ENCODE data around the gene NKAIN2.
A peak's percentile ranks its signal among the peaks of the same experiment; 100 is the strongest.

NKAIN2 gene

DNA sequence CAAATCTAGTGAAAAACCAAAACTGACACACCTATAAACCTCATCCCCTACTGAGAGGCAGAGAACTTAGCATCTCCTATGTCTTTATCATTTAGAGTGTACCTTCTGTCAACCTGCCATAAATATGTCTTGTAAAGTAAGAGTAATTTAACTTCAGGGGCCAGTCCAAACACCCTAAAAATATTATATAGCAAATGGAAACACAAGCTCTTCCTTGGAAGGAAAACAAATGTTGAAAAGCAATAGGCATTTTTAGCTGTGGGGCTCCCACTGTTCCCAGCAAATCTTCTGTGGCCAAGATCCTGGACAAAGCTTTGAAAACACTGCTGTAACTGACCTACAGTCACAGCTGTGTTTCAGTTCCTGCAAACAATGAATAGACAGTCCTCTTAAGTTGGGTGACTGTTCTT lies 1018.5 kb downstream of the NKAIN2 start (continued):
- TF ChIP-seq, protein P1, sequence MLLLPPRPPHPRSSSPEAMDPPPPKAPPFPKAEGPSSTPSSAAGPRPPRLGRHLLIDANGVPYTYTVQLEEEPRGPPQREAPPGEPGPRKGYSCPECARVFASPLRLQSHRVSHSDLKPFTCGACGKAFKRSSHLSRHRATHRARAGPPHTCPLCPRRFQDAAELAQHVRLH (tag by site-specific recombination; IDR thresholded peaks at IDR 0.05): peak; percentile 94
- TF ChIP-seq, protein P2, sequence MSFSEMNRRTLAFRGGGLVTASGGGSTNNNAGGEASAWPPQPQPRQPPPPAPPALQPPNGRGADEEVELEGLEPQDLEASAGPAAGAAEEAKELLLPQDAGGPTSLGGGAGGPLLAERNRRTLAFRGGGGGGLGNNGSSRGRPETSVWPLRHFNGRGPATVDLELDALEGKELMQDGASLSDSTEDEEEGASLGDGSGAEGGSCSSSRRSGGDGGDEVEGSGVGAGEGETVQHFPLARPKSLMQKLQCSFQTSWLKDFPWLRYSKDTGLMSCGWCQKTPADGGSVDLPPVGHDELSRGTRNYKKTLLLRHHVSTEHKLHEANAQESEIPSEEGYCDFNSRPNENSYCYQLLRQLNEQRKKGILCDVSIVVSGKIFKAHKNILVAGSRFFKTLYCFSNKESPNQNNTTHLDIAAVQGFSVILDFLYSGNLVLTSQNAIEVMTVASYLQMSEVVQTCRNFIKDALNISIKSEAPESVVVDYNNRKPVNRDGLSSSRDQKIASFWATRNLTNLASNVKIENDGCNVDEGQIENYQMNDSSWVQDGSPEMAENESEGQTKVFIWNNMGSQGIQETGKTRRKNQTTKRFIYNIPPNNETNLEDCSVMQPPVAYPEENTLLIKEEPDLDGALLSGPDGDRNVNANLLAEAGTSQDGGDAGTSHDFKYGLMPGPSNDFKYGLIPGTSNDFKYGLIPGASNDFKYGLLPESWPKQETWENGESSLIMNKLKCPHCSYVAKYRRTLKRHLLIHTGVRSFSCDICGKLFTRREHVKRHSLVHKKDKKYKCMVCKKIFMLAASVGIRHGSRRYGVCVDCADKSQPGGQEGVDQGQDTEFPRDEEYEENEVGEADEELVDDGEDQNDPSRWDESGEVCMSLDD (tag by site-specific recombination; IDR thresholded peaks at IDR 0.05): no peak
- TF ChIP-seq ZNF423 (tag by site-specific recombination; IDR thresholded peaks at IDR 0.05) (0 out of 2 replicates have a peak, but pooled peaks have one; percentile 51), ZNF354C (tag by site-specific recombination; IDR thresholded peaks at IDR 0.05; ENCODE audit: borderline replicate concordance, low read depth) (no peak), ZNF48 (tag by site-specific recombination; IDR thresholded peaks at IDR 0.05) (no peak), ZNF560 (tag by site-specific recombination; IDR thresholded peaks at IDR 0.05; ENCODE audit: borderline replicate concordance) (no peak)

DNA sequence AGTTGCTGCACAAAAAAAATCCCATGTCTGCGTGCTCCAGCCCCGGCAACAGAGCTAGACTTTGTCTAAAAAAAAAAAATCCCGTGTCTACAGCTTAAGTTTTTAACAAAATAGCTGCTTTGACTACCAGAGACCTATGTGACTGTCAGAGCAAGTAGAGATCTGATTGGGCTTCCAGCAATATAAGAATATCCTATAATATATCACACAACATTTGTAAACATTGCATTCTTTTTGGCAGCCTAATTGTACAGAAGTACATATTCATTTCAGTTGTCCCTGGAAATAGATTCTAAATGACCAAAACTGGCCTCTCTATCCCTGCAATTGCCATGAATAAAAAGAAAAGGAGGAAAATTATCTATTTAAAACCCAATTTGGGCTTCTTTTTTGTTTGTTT lies 1019.1 kb downstream of the NKAIN2 start:
- POLR2A ChIA-PET: no interaction called here

DNA sequence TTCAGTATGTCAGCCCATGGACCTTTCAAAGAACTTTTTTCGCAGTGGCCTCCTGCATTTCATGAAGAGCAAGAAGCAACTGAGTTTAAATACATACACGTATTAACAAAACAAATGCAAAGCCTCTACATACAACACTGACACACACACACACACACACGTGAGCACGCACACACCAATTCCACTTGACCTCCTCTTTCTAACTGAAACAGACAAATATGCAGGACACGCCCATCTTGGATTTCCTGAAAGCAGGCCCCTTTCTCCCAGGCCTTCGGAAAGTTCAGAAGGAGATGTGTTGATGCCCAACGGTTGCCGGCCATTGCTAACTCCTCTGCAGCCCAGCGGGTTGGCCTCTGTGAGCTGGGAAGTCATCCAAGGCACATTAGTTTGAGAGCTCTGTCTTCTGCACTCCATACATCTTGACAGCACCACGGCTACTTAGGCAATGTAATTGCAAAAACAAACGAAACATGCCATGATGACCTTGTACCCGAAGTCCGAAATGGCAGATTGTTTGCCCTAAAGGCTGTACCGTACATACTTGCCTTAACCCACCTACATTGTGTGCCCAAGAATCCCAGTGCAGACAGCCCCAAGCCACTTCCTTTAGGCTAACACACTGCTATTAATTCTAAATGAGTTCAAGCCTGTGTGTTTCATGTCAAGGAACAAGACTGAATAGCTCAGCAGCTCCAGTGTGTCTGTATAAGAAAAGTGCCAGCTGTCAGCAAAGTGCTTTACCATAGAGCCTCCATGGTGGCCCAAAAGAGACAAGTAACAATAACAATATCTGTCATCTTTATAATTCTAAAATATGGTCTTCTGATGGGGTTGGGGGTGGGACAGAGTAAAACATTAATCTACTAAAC lies 1019.8 kb downstream of the NKAIN2 start:
- CTCF ChIA-PET: interaction anchor here (0.5 to 0.6 kb wide), 2 partner anchors 29 to 371 kb away, joined by 3 to 4 read pairs; no protein-coding TSS in a partner anchor
- Histone ChIP-seq H3K4me1 (ENCODE audit: control insufficient read depth, insufficient read depth, low read length) (peaks cover 40% of the 10 kb centered on the region), H3K9me3 (ENCODE audit: control insufficient read depth, insufficient read depth, low read depth, low read length) (no peaks in the 10 kb centered on the region; the same call in 1 of the 2 replicates), H3K4me3 (ENCODE audit: low read depth, low read length) (no peak overlapping the region), H3K36me3 (ENCODE audit: control insufficient read depth in 2 of 2, insufficient read depth in 1 of 2, low read length in 2 of 2) (no peaks in the 10 kb centered on the region), H3K27ac (ENCODE audit: extremely low read depth, low read depth, low read length) (peak overlapping the region; percentile 62)
- POLR2A ChIA-PET: no interaction called here
- TF ChIP-seq ZNF747 (tag by site-specific recombination; IDR thresholded peaks at IDR 0.05): no peak
- no peak for TF ChIP-seq ZXDB (tag by site-specific recombination; IDR thresholded peaks at IDR 0.05)
- TF ChIP-seq ZNF624 (tag by site-specific recombination; IDR thresholded peaks at IDR 0.05): no peak
- no peak for TF ChIP-seq ZNF76 (tag by site-specific recombination; IDR thresholded peaks at IDR 0.05; ENCODE audit: borderline replicate concordance, low read depth)
- TF ChIP-seq YY2 (tag by site-specific recombination; IDR thresholded peaks at IDR 0.05): peak; percentile 72; the same call in 1 of the 2 replicates
- no peak for TF ChIP-seq RBAK (tag by site-specific recombination; IDR thresholded peaks at IDR 0.05)
- TF ChIP-seq, protein P3, sequence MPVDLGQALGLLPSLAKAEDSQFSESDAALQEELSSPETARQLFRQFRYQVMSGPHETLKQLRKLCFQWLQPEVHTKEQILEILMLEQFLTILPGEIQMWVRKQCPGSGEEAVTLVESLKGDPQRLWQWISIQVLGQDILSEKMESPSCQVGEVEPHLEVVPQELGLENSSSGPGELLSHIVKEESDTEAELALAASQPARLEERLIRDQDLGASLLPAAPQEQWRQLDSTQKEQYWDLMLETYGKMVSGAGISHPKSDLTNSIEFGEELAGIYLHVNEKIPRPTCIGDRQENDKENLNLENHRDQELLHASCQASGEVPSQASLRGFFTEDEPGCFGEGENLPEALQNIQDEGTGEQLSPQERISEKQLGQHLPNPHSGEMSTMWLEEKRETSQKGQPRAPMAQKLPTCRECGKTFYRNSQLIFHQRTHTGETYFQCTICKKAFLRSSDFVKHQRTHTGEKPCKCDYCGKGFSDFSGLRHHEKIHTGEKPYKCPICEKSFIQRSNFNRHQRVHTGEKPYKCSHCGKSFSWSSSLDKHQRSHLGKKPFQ (tag by site-specific recombination; IDR thresholded peaks at IDR 0.05): no peak; the same call in 1 of the 2 replicates
- TF ChIP-seq EGR2 (tag by site-specific recombination; IDR thresholded peaks at IDR 0.05; ENCODE audit: low read depth): no peak
- no peak for TF ChIP-seq ZBTB21 (tag by site-specific recombination; IDR thresholded peaks at IDR 0.05)
- TF ChIP-seq ZNF544 (tag by site-specific recombination; IDR thresholded peaks at IDR 0.05): no peak
- no peak for TF ChIP-seq ZNF169 (tag by site-specific recombination; IDR thresholded peaks at IDR 0.05)
- TF ChIP-seq BCL11B (tag by site-specific recombination; IDR thresholded peaks at IDR 0.05; ENCODE audit: low read depth): no peak
- TF ChIP-seq ZBTB8A (tag by site-specific recombination; IDR thresholded peaks at IDR 0.05): peak; percentile 53; the same call in 1 of the 2 replicates
- no peak for TF ChIP-seq ZNF529 (tag by site-specific recombination; IDR thresholded peaks at IDR 0.05; ENCODE audit: insufficient replicate concordance)
- TF ChIP-seq TRIM28 (IDR thresholded peaks at IDR 0.05; ENCODE audit: borderline replicate concordance, low read length): peak; percentile 96

More for the DNA sequence above, 1019.1 kb downstream of the NKAIN2 start:
- H3K27ac ChIP-seq (ENCODE audit: extremely low read depth, low read depth, low read length): peak overlapping the region; percentile 62
- TF ChIP-seq ZNF292 (tag by site-specific recombination; IDR thresholded peaks at IDR 0.05; ENCODE audit: borderline replicate concordance, low read depth): no peak
- TF ChIP-seq MYNN (tag by site-specific recombination; IDR thresholded peaks at IDR 0.05; ENCODE audit: borderline replicate concordance): no peak
- TF ChIP-seq, protein P4, sequence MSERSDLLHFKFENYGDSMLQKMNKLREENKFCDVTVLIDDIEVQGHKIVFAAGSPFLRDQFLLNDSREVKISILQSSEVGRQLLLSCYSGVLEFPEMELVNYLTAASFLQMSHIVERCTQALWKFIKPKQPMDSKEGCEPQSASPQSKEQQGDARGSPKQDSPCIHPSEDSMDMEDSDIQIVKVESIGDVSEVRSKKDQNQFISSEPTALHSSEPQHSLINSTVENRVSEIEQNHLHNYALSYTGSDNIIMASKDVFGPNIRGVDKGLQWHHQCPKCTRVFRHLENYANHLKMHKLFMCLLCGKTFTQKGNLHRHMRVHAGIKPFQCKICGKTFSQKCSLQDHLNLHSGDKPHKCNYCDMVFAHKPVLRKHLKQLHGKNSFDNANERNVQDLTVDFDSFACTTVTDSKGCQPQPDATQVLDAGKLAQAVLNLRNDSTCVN (tag by site-specific recombination; optimal IDR thresholded peaks at IDR 0.05): no peak
- no peak for TF ChIP-seq ZNF394 (tag by site-specific recombination; IDR thresholded peaks at IDR 0.05; ENCODE audit: borderline replicate concordance)
- TF ChIP-seq, protein P5, sequence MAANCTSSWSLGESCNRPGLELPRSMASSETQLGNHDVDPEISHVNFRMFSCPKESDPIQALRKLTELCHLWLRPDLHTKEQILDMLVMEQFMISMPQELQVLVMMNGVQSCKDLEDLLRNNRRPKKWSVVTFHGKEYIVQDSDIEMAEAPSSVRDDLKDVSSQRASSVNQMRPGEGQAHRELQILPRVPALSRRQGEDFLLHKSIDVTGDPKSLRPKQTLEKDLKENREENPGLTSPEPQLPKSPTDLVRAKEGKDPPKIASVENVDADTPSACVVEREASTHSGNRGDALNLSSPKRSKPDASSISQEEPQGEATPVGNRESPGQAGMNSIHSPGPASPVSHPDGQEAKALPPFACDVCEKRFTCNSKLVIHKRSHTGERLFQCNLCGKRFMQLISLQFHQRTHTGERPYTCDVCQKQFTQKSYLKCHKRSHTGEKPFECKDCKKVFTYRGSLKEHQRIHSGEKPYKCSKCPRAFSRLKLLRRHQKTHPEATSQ (tag by site-specific recombination; IDR thresholded peaks at IDR 0.05): no peak
- TF ChIP-seq ZNF529 (tag by site-specific recombination; IDR thresholded peaks at IDR 0.05; ENCODE audit: insufficient replicate concordance): no peak
- TF ChIP-seq ZFP41 (tag by site-specific recombination; IDR thresholded peaks at IDR 0.05; ENCODE audit: borderline replicate concordance): no peak
- H3K36me3 ChIP-seq (ENCODE audit: control insufficient read depth in 2 of 2, insufficient read depth in 1 of 2, low read length in 2 of 2): no peaks in the 10 kb centered on the region
- no peaks in the 10 kb centered on the region; the same call in 1 of the 2 replicates for H3K9me3 ChIP-seq (ENCODE audit: control insufficient read depth, insufficient read depth, low read depth, low read length)
- no peak overlapping the region for H3K4me3 ChIP-seq (ENCODE audit: low read depth, low read length)
- CTCF ChIA-PET: no interaction called here
- H3K4me1 ChIP-seq (ENCODE audit: control insufficient read depth, insufficient read depth, low read length): peaks cover 40% of the 10 kb centered on the region
